ENCODE results near the gene STYXL1. TPM values are rescaled to one million over a fixed set of nuclear protein-coding genes. Genes with fewer than 3 reads are reported as not detected.

STYXL1 gene
- total RNA-seq, 6 experiments from 2014 or later, result 13.8 to 28.5 (median 21.2) TPM

GRCh38 chr7:75996476-75996875 is 51.3 kb downstream of the STYXL1 start:
- Histone ChIP-seq H3K27me3 (no peaks in the 10 kb centered on the region), H3K27ac (no peak overlapping the region), H3K4me1 (peaks cover 0 to 19% (median 5%) of the 10 kb centered on the region in 4 donors), H3K36me3 (peaks cover 0 to 3% (median 0%) of the 10 kb centered on the region in 4 donors), H3K4me3 (no peak overlapping the region), H3K9me3 (no peaks in the 10 kb centered on the region)
- intact Hi-C loops (cut with DNase I), result no loop called here
- ATAC-seq (no peak), DNase-seq (no peak)
- TF ChIP-seq, protein P1, sequence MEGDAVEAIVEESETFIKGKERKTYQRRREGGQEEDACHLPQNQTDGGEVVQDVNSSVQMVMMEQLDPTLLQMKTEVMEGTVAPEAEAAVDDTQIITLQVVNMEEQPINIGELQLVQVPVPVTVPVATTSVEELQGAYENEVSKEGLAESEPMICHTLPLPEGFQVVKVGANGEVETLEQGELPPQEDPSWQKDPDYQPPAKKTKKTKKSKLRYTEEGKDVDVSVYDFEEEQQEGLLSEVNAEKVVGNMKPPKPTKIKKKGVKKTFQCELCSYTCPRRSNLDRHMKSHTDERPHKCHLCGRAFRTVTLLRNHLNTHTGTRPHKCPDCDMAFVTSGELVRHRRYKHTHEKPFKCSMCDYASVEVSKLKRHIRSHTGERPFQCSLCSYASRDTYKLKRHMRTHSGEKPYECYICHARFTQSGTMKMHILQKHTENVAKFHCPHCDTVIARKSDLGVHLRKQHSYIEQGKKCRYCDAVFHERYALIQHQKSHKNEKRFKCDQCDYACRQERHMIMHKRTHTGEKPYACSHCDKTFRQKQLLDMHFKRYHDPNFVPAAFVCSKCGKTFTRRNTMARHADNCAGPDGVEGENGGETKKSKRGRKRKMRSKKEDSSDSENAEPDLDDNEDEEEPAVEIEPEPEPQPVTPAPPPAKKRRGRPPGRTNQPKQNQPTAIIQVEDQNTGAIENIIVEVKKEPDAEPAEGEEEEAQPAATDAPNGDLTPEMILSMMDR (IDR thresholded peaks at IDR 0.05), result no peak
- TF ChIP-seq POLR2A (IDR thresholded peaks at IDR 0.05), result no peak
- 89% methylated on average over 2 of the region's 4 CpGs for WGBS (ENCODE audit: insufficient coverage, low coverage, low lambda C conversion rate, missing lambda C conversion rate)

- WGBS (ENCODE audit: insufficient coverage, low coverage, low lambda C conversion rate, missing lambda C conversion rate), result no CpG with 5 or more reads among the region's 5 CpGs
- no peak for DNase-seq
- no peak for ATAC-seq
- Histone ChIP-seq H3K27ac (peak overlapping the region in 1 of 3 donors; percentile 99), H3K27me3 (no peaks in the 10 kb centered on the region), H3K36me3 (peaks cover 0 to 3% (median 0%) of the 10 kb centered on the region in 4 donors), H3K4me3 (no peak overlapping the region), H3K9me3 (no peaks in the 10 kb centered on the region), H3K4me1 (peaks cover 0 to 19% (median 5%) of the 10 kb centered on the region in 4 donors)
- intact Hi-C loops (cut with DNase I), result no loop called here
- TF ChIP-seq POLR2A (IDR thresholded peaks at IDR 0.05), result no peak
- TF ChIP-seq, protein P1 (IDR thresholded peaks at IDR 0.05), result no peak
Observed at GRCh38 chr7:75995996-75996395, 51.8 kb downstream of the STYXL1 start.

GRCh38 chr7:75995052-75995471 is 52.7 kb downstream of the STYXL1 start:
- peak in 1 of 4 donors; percentile 0 for ATAC-seq
- Histone ChIP-seq H3K27ac (peak overlapping the region; percentile 26 to 99 (median 97)), H3K27me3 (no peaks in the 10 kb centered on the region), H3K9me3 (no peaks in the 10 kb centered on the region), H3K4me3 (peak overlapping the region; percentile 63 to 88 (median 81)), H3K4me1 (peaks cover 0 to 24% (median 6%) of the 10 kb centered on the region in 4 donors), H3K36me3 (peaks cover 0 to 3% (median 0%) of the 10 kb centered on the region in 4 donors)
- intact Hi-C loops (cut with DNase I), result no loop called here
- 57% methylated on average over 8 of the region's 11 CpGs for WGBS (ENCODE audit: insufficient coverage, low coverage, low lambda C conversion rate, missing lambda C conversion rate)
- no peak for TF ChIP-seq POLR2A (IDR thresholded peaks at IDR 0.05)
- TF ChIP-seq, protein P1 (IDR thresholded peaks at IDR 0.05), result no peak
- no peak for DNase-seq

GRCh38 chr7:75994388-75995051 is 53.3 kb downstream of the STYXL1 start, which contains the start of gene TMEM120A:
Gene TMEM120A (minus strand): TSS chr7:75994595. CDS start chr7:75994570, 25 bp downstream.
- no peaks in the 10 kb centered on the region for H3K27me3 ChIP-seq
- ATAC-seq (peak; percentile 86 to 92 (median 86)), DNase-seq (peak; percentile 98)
- H3K27ac ChIP-seq, result peak within 1 kb of the TSS; percentile 84 to 99 (median 97)
- H3K4me1 ChIP-seq, result peaks cover 0 to 29% (median 8%) of the 10 kb centered on the region in 4 donors
- peak within 1 kb of the TSS; percentile 63 to 88 (median 81) for H3K4me3 ChIP-seq
- 0% methylated on average over 9 of the region's 51 CpGs for whole genome bisulfite sequencing (ENCODE audit: insufficient coverage, low coverage, low lambda C conversion rate, missing lambda C conversion rate)
- H3K36me3 ChIP-seq, result peaks cover 0 to 3% (median 0%) of the 10 kb centered on the region in 4 donors
- intact Hi-C loops (cut with DNase I), result no loop called here
- TF ChIP-seq, protein P1 (IDR thresholded peaks at IDR 0.05), result peak; percentile 12 to 35 (median 28)
- TF ChIP-seq POLR2A (IDR thresholded peaks at IDR 0.05), result peak; percentile 96
- no peaks in the 10 kb centered on the region for H3K9me3 ChIP-seq

Data from right lobe of liver (tissue), 6 donors.